ENCODE measurements around the gene MCIDAS.

MCIDAS gene

GRCh38 chr5:55226934-55227663, at the start of gene MCIDAS:
Gene MCIDAS, minus strand, starts transcription at chr5:55227315. Its CDS starts 177 bp downstream, at chr5:55227138.
- DNase-seq: no peak

GRCh38 chr5:55276771-55277170, 49.7 kb upstream of the MCIDAS start:
- no peak for DNase-seq

DNA sequence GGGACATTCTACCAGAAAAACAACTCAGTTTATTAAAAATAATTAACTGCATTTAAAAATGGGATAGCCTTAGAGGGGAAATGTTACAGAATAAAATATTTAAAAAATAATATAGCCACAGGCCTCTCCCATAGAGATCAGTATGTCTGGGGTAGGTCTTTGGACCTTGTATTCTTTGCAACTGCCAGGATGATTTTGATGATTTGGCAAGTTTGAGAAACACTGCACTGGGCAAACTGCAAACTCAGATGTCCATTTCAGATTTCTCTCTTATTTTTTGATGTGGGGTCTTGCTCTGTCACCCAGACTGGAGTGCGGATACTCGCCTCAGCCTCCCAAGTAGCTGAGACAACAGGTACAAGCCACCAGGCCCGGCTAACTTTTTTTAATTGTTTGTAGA, 31.2 kb upstream of the MCIDAS start:
- DNase-seq: no peak

- no peak for DNase-seq
Observed at GRCh38 chr5:55254802-55255201, 27.7 kb upstream of the MCIDAS start.

GRCh38 chr5:55250064-55250463, 22.9 kb upstream of the MCIDAS start:
- DNase-seq: no peak

- no peak for DNase-seq
Observed at GRCh38 chr5:55241746-55242145, 14.6 kb upstream of the MCIDAS start.

- no peak for DNase-seq
Observed at GRCh38 chr5:55236800-55237199, 9.7 kb upstream of the MCIDAS start.

DNA sequence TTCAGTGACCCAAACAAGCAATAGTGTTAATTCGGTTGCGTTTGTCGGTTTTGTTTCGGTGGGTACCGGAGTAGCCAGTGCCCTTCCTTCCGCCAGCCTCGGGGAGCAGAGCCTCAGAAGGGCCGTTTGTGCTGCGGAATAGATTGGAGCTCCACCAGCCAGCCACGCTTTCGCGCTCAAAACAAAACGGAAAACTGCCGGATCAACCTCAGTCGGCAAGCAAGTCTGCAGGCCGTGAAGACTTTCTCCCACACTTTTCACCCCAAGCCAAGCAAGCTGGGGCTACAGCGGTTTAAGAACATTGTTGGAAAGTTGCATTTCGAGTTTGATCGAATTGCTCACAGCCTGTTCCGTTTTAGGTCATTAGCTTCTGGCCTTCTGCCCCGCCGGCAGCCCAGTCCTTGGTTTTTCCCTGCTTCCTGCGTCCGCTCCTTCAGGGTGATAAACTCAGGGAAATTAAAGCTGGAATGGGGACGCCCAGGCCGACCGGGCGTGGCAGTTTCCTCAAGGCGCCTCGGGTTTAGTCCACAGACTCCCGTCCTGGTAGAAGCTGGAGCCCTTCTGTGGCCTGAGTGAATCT, 7.1 kb upstream of the MCIDAS start:
- no peak for DNase-seq

DNA sequence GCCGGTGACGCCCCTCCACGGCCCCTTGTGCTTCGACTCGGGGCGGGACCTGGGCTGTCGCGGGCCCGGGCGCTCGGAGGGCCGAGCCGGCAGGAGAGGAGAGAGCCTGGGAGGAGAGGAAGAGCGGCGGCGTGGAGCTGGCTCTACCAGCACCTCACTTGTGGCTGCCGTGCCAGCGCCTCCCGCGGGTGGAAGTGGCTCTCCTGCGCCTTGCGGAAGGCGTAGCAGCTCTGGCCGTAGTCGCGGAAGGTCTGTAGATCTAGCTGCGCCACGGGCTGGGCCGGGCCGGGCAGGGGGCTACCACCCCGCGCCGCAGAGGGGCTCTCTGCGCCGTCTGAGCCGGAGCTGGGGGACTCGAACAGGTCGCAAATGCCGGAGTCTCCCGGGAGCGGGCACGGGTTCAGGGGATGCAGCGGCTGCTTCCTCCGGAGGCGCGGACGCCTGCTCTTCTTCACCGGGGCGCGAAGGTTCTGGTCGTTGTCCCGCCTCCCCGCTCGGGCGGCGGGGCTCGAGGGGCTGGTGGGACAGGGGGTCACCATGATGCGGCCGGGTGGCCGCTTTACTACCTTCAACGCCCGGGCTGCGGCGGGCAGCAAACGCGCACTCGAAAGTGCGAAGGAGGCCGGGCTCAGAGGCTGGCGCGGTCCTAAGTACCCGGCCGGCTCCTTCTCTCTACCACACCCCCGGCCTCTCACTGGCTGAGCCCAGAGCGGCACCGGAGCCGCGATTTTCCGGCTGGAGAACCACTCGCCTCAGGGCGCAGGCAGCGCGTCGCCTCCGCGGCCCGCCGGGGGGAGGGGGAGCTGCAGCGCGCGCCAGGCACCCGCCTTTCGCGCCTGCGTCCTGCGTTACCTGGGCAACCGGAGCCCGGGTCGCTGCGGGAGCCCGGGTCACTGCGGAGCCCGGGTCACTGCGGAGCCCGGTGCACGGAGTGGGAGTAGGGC, 6.1 kb upstream of the MCIDAS start, which contains the start of gene CCNO:
TSS of gene CCNO (minus strand) at position 624 of the 944 bp plus-strand sequence. CDS start at position 539, 85 bp downstream.
- peak; percentile 40 for DNase-seq

GRCh38 chr5:55232271-55232984, 5.3 kb upstream of the MCIDAS start:
- no peak for DNase-seq

GRCh38 chr5:55231919-55232270, 4.8 kb upstream of the MCIDAS start:
- no peak for DNase-seq

DNA sequence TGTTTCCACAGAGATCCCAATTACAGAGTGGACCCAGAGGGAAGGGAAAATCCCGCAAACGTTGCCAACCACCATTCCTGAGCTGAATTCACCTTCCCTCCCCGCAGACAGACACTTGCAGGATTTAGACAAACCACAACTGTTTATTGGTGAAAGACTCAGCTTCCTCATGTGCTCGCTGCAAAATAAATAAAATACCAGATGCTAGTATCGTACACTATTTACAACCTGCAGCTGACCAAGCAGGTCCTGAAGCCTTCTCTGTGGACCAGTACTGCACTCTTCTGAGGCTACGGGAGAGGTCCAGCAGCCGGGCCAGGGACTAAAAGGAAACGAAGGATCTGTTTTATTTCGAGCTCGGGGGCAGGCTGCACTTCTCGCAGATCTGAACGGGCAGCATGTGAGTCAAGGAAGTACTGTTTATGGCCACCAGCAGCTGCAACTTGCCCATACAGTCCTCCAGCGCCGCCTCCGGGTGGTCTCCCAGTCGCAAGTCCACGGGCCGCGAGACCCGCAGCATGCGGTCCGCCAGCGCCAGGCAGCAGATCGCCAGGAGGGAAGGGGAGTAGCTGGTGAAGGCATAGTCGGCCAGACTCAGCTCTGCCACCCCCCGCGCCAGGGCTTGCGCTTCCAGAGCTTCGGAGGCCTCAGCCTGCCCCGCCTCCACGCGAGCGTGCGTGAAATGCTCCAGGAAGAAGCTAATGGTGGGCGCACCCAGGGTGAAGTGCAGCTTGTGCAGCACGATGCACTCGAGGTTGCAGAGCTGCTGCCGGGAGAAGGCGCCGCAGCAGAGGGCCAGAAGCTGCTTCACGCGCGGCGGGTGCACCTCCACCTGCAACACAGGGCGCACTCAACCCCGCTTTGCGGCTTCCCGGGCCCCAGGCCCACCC, 4.2 kb upstream of the MCIDAS start:
- DNase-seq: peak; percentile 17

GRCh38 chr5:55230086-55230629, 3.0 kb upstream of the MCIDAS start:
- DNase-seq: no peak

- DNase-seq: no peak
Observed at GRCh38 chr5:55227664-55228430, 732 bp upstream of the MCIDAS start.

- DNase-seq: no peak
Observed at GRCh38 chr5:55226027-55226933, 835 bp downstream of the MCIDAS start.

DNA sequence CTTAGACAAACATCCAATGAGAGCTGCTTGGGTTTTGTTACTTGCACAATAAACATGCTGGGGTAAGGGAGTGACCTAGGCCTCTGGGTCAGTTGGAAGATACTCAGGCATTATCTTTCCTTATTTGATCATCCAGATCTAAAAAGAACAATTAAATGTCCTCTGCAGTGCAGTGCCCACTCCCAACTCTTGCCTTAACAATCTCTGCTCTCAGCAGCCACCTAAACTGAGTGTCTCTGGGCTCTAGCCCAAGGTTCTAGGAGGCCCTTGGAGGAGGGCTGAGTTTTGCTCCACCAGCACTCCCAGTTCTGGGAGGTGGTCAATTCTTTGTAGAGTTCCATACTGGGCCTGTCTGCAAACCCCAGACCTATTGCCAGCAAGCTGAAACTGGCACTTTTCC, 1.8 kb downstream of the MCIDAS start:
- DNase-seq: no peak

GRCh38 chr5:55223812-55224240, 3.3 kb downstream of the MCIDAS start:
- DNase-seq: no peak

DNA sequence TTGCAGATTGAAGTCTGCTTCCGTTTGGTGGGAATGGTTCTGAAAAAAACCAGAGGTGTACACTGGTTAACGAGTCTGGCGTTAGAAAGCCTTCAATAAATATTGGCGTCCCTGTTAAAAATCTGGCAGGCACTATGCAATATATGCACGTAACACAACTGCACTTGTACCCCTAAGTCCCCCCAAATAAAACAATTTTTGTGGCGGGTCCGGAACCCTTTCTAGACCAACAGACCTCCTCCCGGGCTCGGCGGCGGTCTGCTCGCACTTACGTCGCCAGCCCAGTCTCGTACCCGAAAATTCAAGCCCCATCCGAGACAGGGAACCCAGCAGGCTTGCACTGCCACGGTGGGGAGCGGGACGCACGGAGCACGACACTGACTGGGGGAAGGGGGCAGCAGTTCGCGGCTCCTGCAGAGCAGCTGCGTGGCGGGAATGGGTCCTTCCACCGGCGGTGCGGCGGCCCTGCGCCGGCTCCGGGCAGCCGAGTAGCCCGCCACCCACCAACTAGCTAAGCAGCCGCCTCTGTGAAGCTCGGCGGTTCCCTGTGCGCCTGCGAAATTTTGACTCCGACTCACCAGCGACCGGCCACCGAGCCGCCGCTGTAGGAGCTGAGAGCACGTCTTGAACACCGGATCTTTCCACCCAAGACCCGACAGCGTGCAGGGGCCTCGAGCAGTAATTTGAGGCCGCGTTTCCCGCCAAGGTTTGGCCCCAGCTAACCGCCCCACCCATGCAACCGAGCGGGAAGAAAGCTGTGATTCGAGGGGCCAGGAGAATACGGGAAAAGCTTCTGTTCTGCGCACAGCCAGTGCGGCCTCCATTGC, 3.9 kb downstream of the MCIDAS start:
- no peak for DNase-seq

Measured in NCI-H524 treated with DMSO at 0.1 percent for 48 hours (cell line).